ENCODE measurements around the gene DUSP14. TPM values are rescaled to one million over a fixed set of nuclear protein-coding genes. Genes with fewer than 3 reads are reported as not detected.

Gene DUSP14
- total RNA-seq, 4 donors from 2014 or later = 76.5 to 133 (median 115) TPM

- intact Hi-C loops (cut with DNase I; ENCODE audit: low total_unique reads) = no loop called here
- 93 to 94% methylated on average over 3 of the region's 3 CpGs for WGBS, 2 donors
Measured at GRCh38 chr17:37458805-37459204, 30.9 kb upstream of the DUSP14 start.

GRCh38 chr17:37461668-37462067, 28.0 kb upstream of the DUSP14 start:
- no peak for TF ChIP-seq POLR2A (IDR thresholded peaks at IDR 0.05)
- no peak for TF ChIP-seq CTCF (IDR thresholded peaks at IDR 0.05)
- intact Hi-C loops (cut with DNase I; ENCODE audit: low total_unique reads) = no loop called here
- H3K4me3 ChIP-seq (ENCODE audit: low read depth, poor library complexity, severe bottlenecking) = no peak overlapping the region
- no peak for DNase-seq (ENCODE audit: low spot score in 2 of 2)
- 68 to 77% methylated on average over 3 of the region's 3 CpGs for WGBS, 2 donors

More at GRCh38 chr17:37458805-37459204, 30.9 kb upstream of the DUSP14 start:
- TF ChIP-seq POLR2A (IDR thresholded peaks at IDR 0.05) = no peak
- TF ChIP-seq CTCF (IDR thresholded peaks at IDR 0.05) = no peak
- no peak for DNase-seq (ENCODE audit: low spot score in 2 of 2)
- no peak overlapping the region for H3K4me3 ChIP-seq (ENCODE audit: low read depth, poor library complexity, severe bottlenecking)

GRCh38 chr17:37462492-37462891, 27.2 kb upstream of the DUSP14 start:
- intact Hi-C loops (cut with DNase I; ENCODE audit: low total_unique reads) = no loop called here
- H3K4me3 ChIP-seq (ENCODE audit: low read depth, poor library complexity, severe bottlenecking) = no peak overlapping the region
- no peak for DNase-seq (ENCODE audit: low spot score in 2 of 2)
- TF ChIP-seq CTCF (IDR thresholded peaks at IDR 0.05) (no peak), POLR2A (IDR thresholded peaks at IDR 0.05) (no peak)
- 96 to 97% methylated on average over 5 of the region's 5 CpGs for WGBS, 2 donors

GRCh38 chr17:37463039-37463438, 26.7 kb upstream of the DUSP14 start:
- 95 to 96% methylated on average over 3 of the region's 3 CpGs for WGBS, 2 donors
- DNase-seq (ENCODE audit: low spot score in 2 of 2) = no peak
- TF ChIP-seq CTCF (IDR thresholded peaks at IDR 0.05) (no peak), POLR2A (IDR thresholded peaks at IDR 0.05) (no peak)
- no peak overlapping the region for H3K4me3 ChIP-seq (ENCODE audit: low read depth, poor library complexity, severe bottlenecking)
- intact Hi-C loops (cut with DNase I; ENCODE audit: low total_unique reads) = no loop called here

- TF ChIP-seq POLR2A (IDR thresholded peaks at IDR 0.05) (no peak), CTCF (IDR thresholded peaks at IDR 0.05) (no peak)
- intact Hi-C loops (cut with DNase I; ENCODE audit: low total_unique reads) = no loop called here
- no peak overlapping the region for H3K4me3 ChIP-seq (ENCODE audit: low read depth, poor library complexity, severe bottlenecking)
- WGBS, 2 donors = 87 to 89% methylated on average over 7 of the region's 7 CpGs
- no peak for DNase-seq (ENCODE audit: low spot score in 2 of 2)
Measured at GRCh38 chr17:37465069-37465616, 24.5 kb upstream of the DUSP14 start.

- WGBS, 2 donors = 63 to 64% methylated on average over 1 of the region's 1 CpG
- intact Hi-C loops (cut with DNase I; ENCODE audit: low total_unique reads) = no loop called here
- no peak for TF ChIP-seq CTCF (IDR thresholded peaks at IDR 0.05)
- no peak for TF ChIP-seq POLR2A (IDR thresholded peaks at IDR 0.05)
- H3K4me3 ChIP-seq (ENCODE audit: low read depth, poor library complexity, severe bottlenecking) = no peak overlapping the region
- DNase-seq (ENCODE audit: low spot score in 2 of 2) = no peak
Measured at GRCh38 chr17:37466471-37466870, 23.2 kb upstream of the DUSP14 start.
